Stimulated activated CD4-positive, alpha-beta T cell treated with anti-CD3 and anti-CD28 coated beads, TNF-alpha, amount 100 ng/mL, for 4 hours (primary cell): ENCODE results near the gene WDR37.

ENCODE experiments used
- DNase-seq, 3 experiments: peaks; one replicate each; pipeline ENCODE4 v3.0.0-alpha.2; 2020; ENCODE audit warnings: low read depth in 3 of 3

Gene WDR37

GRCh38 chr10:1169981-1170866 is 114.0 kb downstream of the WDR37 start:
- no peak for DNase-seq

- DNase-seq, result no peak
Measured at GRCh38 chr10:1170867-1171180, 114.6 kb downstream of the WDR37 start.

- DNase-seq, result no peak
Measured at GRCh38 chr10:1171182-1171581, 115.0 kb downstream of the WDR37 start.

GRCh38 chr10:1171586-1171985 is 115.4 kb downstream of the WDR37 start:
- no peak for DNase-seq

GRCh38 chr10:1172256-1172984 is 116.2 kb downstream of the WDR37 start:
- DNase-seq, result no peak

GRCh38 chr10:1173091-1173490 is 116.9 kb downstream of the WDR37 start:
- DNase-seq, result no peak

GRCh38 chr10:1174022-1174421 is 117.8 kb downstream of the WDR37 start:
- DNase-seq, result no peak

- no peak for DNase-seq
Measured at GRCh38 chr10:1175956-1176565, 119.9 kb downstream of the WDR37 start.

- no peak for DNase-seq
Measured at GRCh38 chr10:1177936-1178335, 121.8 kb downstream of the WDR37 start.

GRCh38 chr10:1178506-1178905 is 122.3 kb downstream of the WDR37 start:
- no peak for DNase-seq

GRCh38 chr10:1179346-1180070 is 123.3 kb downstream of the WDR37 start:
- DNase-seq, result no peak

- DNase-seq, result no peak
Measured at GRCh38 chr10:1180071-1180730, 124.0 kb downstream of the WDR37 start.

- no peak for DNase-seq
Measured at GRCh38 chr10:1180836-1181235, 124.7 kb downstream of the WDR37 start.
